GM19328 (cell line): ENCODE measurements around the gene DNPH1.

Source experiments
- ATAC-seq: cut with Tn5 transposase; IDR thresholded peaks from one replicate; pipeline ENCODE4 v1.9.1; 2021; ENCODE audit warnings: mild to moderate bottlenecking, moderate library complexity; ENCODE audit not compliant: unreplicated experiment

Gene DNPH1

GRCh38 chr6:43247114-43247999 lies 18.1 kb upstream of the DNPH1 start:
- ATAC-seq: peak; percentile 91

DNA sequence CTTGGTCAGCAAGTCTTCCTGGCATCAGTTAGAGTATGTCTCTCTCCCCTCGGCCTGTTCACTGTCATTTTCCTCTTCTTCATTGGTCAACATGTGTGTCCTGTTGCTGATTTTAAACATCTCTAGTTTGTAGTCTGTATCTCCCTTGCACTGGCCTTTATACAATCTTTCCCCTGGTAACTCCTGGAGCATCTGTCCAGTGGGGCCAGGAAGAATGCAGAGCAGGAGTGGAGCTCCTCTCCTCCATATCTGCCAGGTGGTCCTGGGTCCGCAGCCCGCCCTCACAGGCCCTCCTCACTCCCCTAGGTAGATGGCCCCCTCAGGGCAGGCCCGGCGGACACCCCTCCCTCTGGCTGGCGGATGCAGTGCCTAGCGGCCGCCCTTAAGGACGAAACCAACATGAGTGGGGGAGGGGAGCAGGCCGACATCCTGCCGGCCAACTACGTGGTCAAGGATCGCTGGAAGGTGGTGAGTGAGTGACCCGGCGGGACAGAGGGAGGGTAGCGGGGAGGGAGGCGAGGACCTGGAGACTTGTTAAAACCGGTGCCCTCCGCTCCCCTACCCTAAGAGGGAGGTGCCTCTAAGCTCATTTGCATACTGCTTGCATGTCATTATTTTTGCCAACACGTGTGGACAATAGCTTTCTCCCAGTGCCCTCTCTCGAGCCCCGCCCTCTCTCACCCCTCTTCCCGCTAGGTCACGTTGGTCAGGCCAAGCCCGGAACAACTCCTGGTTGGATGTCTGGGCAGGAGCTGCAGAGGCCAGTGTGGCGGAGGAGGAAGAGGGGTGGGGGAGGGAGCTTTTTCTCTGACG lies 17.2 kb upstream of the DNPH1 start:
- ATAC-seq: no peak

- no peak for ATAC-seq
These were observed 14.5 kb upstream of the DNPH1 start for GRCh38 chr6:43243664-43244321.

GRCh38 chr6:43242908-43243663 lies 13.8 kb upstream of the DNPH1 start, which contains the start of gene TTBK1:
TTBK1 (plus strand) TSS chr6:43243481; CDS start chr6:43246661, 3,180 bp downstream.
- ATAC-seq: no peak

DNA sequence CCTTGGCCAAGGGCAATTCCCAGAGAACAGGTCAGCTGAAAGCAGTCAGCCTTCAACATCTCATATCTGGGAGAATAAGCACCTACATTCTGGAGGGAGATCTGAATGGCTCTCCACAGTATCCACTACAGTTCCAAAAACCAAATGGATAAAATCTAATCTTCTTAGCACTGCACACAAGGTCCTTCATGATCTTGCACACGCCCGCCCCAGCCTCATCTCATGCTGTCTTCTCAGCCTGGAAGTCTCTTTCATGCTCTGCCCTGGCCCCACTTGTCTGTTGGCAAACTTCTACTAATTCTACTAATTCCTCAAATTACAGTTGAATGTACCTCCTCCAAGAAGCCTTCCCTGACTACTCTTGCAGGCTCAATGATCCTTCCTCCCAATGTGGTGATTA lies 12.2 kb upstream of the DNPH1 start:
- ATAC-seq: no peak

- ATAC-seq: no peak
These were observed 11.7 kb upstream of the DNPH1 start for GRCh38 chr6:43240950-43241349.

DNA sequence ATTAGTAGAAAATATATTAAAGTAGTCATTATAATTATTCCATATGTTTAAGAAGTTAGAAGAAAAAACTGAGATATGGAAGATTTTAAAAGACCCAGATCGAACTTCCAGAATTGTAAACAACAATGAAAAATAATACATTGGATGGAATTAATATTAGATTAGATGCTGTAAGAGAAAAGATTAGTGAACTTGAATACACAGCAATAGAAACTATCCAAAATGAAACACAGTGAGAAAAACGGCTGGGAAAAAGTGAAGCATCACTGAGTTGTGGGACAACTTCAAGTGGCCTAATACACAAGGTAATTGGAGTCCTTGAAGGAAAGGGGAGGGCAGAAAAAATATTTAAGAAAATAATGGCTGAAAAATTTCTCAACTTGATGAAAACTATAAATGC lies 9.8 kb upstream of the DNPH1 start:
- ATAC-seq: no peak

GRCh38 chr6:43235841-43236240 lies 6.6 kb upstream of the DNPH1 start:
- no peak for ATAC-seq

GRCh38 chr6:43231735-43232450 lies 2.6 kb upstream of the DNPH1 start:
- no peak for ATAC-seq

DNA sequence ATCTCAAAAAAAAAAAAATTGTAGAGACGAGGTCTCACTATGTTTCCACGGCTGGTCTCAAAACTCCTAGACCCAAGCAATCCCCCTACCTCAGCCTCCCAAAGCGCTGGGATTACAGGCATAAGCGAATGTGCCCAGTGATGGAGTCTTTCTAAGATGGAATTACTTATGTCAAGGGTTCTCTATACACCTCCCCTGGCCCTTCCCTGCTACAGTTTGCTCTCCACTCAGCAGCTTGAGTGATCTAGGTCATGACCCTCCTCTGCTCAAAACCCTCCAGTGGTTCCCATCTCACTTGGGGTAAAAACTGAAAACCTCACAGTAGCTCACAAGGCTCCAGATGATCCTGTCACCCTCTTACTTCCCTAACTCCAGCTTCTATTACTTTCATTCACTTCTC lies 1.8 kb upstream of the DNPH1 start:
- ATAC-seq: no peak

DNA sequence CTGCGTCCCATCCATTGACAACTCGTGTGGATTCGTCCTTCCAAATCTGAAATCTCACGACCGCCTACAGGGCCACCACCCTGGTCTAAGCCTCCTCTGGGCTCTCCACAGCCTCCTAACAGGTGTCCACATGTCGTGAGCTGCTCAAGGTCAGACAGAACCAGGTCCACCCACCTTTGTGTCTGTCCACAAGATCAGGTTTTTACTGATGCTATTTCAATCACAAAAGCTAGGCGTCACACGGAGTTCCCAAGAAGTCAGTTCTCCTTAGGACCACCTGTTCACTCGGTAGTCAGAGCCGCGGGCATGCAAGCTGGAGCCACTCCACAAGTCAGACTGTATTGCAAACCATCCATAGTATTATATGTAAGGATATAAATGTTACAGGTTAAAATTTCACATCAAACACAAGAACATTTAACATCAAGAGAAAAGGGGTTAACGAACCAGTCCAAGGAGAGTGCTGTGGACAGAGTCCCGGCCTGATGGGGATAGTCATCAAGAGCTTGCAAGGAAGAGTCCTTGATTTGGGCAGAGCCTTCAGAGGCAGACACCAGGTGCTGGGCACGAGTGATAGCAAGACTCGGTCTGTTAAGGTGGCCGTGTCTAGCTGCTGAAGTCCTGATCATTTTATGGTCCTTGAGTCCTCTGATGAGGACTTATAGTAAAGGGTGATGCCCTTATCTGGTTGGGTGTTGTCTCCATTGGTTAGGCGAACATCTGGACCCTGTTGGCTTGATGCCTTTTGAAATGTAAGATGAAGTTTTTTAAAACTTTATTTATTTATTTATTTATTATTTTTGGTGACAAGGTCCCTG lies 731 bp upstream of the DNPH1 start:
- no peak for ATAC-seq

DNA sequence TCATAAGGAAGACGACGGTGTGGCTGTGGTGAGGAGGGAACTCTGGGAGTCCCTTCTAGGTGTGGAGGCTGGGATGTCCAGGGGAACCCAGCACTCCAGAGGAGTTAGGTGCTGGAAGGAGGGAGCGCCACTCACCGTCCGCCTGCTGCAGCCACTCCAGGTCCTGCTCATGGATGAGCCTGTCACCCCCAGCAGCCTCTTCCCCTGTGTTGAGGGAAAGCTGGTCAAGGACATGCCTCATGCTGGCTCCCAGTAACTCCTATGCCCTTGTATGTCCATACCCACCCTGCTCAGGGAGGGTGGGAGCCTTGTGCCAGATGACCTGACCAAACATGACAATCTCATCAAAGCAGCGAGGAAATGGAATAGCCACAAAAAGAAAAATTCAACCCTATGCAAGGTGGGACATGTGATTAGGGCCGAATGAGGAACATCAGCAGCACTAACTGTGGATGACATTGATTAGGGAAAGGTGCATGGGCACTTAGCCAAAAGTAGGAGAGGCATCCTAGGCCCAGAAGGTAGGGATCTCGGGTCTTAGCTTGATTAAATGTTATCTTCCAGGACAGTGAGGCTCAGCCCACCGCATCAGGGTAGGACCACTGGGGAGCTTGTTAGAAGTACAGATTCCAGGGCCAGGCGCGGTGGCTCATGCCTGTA lies 3.0 kb downstream of the DNPH1 start:
- no peak for ATAC-seq

- ATAC-seq: no peak
These were observed 6.1 kb downstream of the DNPH1 start for GRCh38 chr6:43223175-43223574.

DNA sequence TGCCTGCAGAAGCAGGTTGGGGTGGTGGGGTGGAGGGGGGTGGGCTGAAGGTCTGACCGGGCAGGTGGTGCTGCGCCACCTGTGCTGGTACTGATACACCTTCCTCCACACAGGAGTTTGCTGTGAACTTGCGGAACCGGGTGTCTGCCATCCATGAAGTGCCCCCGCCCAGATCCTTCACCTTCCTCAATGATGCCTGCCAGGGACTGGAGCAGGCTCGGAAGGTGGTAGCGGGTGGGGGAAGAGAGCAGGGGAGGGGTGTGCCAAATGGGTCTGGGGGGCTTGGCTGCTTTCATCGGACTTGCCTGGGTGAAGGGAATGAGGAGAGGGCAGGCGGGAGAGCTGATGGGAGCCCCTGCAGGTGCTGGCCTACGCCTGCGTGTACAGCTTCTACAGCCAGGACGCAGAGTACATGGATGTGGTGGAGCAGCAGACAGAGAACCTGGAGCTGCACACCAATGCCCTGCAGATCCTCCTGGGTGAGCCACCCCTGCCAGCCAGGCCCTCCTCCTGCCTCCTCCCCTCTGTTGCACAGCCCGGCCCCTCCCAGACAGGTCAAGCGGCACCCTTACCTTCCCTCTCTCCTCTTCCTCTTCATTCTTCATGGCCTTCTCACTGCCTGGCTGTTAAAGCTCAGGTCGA lies 6.7 kb downstream of the DNPH1 start:
- ATAC-seq: no peak

DNA sequence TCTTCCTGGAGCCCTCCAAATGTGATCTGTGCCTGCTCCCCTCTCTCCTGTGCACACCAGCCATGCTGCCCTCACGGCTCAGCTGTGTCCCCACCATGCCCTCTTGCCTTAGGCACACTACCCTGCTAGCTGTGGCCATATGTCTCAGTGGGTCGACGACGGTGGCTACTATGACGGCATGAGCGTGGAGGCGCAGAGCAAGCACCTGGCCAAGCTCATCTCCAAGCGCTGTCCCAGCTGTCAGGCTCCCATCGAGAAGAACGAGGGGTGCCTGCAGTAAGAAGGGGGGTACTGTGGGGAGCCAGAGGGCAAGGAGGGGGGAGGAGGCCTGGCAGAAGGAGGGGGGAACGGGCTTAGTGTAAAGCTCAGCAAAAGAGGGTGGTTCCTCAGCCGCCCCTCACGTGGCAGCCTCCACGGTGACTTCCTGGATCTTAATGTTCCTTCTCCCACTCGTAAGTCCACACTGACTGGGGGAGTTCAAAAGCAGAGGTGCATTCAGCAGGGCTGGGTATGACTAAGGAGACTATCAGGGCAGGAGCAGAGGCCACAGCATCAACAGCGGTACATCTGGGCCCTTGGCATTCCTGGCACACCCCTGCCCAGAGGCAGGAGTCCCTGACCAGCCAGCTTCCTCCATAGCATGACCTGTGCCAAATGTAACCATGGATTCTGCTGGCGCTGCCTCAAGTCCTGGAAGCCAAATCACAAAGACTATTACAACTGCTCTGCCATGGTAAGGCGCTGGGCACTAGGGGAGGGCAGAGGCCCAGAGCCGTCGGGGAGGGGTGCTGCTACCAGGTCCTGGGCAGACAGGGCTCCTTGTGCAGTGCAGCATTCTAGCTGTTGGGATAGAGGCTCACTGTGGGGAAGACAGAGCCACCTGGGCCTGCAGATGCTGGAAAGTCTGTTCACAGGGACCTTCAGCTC lies 8.0 kb downstream of the DNPH1 start:
- no peak for ATAC-seq

DNA sequence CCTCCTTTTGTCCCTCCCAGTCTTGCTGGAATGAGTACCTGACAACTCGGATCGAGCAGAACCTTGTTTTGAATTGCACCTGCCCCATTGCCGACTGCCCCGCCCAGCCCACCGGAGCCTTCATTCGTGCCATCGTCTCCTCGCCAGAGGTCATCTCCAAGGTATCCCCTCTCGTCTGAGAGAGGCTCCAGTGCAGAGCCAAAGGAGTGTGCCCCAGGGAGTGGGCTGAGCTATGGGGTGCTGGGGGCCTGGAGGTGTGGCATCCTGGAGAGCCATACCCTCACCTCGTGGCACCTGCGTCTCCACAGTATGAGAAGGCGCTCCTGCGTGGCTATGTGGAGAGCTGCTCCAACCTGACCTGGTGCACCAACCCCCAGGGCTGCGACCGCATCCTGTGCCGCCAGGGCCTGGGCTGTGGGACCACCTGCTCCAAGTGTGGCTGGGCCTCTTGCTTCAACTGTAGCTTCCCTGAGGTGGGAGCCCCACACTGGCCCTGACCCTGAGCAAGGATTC lies 8.8 kb downstream of the DNPH1 start:
- ATAC-seq: no peak

DNA sequence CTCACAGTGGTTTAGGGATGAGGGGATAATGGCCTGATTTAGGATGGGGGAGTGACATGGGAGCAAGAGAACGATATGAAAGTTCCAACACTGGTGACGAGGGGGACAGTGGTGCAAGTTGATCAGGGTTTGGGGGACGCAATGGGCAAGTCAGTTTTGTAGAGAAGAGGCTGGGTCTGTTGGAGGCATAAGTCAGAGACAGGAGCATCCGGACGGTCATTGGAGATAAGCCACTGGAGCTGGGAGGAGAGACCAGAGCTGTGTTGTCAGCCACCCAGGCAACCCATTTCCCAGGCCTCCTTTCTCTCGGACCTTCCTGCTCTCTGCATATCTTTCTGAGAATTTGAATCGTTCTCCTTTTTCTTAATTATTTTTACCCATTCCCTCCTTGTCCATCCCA lies 9.5 kb downstream of the DNPH1 start:
- ATAC-seq: no peak
